IMR-90 (cell line): ENCODE measurements around the gene RFPL2. TPM values are rescaled to one million over a fixed set of nuclear protein-coding genes. Genes with fewer than 3 reads are reported as not detected.

Experiments
- ATAC-seq: fragments of 200-7000 bp; cut with Tn5 transposase; 2 replicates; pipeline ENCODE4 v1.9.1; 2020; ENCODE audit warnings: low read depth, mild to moderate bottlenecking, moderate library complexity
- BruUV-seq: library from RNA; stranded (reverse); fragments of 400-500 nt; replicated peaks from 2 replicates; lab custom pipeline; 2021; lab: Mats Ljungman, UMichigan
- CTCF ChIA-PET: fragments of 300-600 bp; formaldehyde crosslinking; extraction: SDS; loops from one replicate; lab custom pipeline; 2021; ENCODE audit warnings: antibody characterized with exemption; lab: Yijun Ruan, JAX
- POLR2A ChIA-PET: fragments of 300-600 bp; sonication (Branson Sonifier 250); formaldehyde crosslinking; loops from one replicate; lab custom pipeline; 2022; ENCODE audit warnings: antibody characterized with exemption; ENCODE audit not compliant: unreplicated experiment; lab: Charles Lee
- DNase-seq: peaks from one replicate; pipeline ENCODE4 v3.0.0; 2013
- H2AFZ ChIP-seq: replicated peaks from 2 replicates; pipeline ENCODE3; 2013; ENCODE audit warnings: low read length, mild to moderate bottlenecking; ENCODE audit not compliant: poor library complexity
- H2AK5ac ChIP-seq: 2 replicates; pipeline ENCODE4 v1.6.1; 2013; ENCODE audit warnings: low read depth, low read length, inconsistent platforms
- H2AK9ac ChIP-seq: replicated peaks from 2 replicates; pipeline ENCODE3; 2013; ENCODE audit warnings: mild to moderate bottlenecking, low read depth, low read length, moderate library complexity; ENCODE audit not compliant: poor library complexity
- H2BK120ac ChIP-seq: 2 replicates; pipeline ENCODE4 v1.6.1; 2013; ENCODE audit warnings: low read depth, low read length, inconsistent platforms
- H2BK15ac ChIP-seq: 3 replicates; pipeline ENCODE4 v1.6.1; 2013; ENCODE audit warnings: low read depth, low read length, inconsistent platforms
- H2BK20ac ChIP-seq: 2 replicates; pipeline ENCODE4 v1.6.1; 2013; ENCODE audit warnings: low read depth, mild to moderate bottlenecking, inconsistent platforms, low read length, moderate library complexity
- H2BK5ac ChIP-seq: 2 replicates; pipeline ENCODE4 v1.6.1; 2013; ENCODE audit warnings: mild to moderate bottlenecking, low read depth, low read length, inconsistent platforms; ENCODE audit not compliant: poor library complexity, severe bottlenecking
- H3K14ac ChIP-seq: replicated peaks from 2 replicates; pipeline ENCODE4 v1.6.1; 2013; ENCODE audit warnings: low read depth, low read length, inconsistent platforms
- H3K18ac ChIP-seq: 2 replicates; pipeline ENCODE4 v1.6.1; 2013; ENCODE audit warnings: low read depth, low read length, control low read depth
- H3K23ac ChIP-seq: 2 replicates; pipeline ENCODE4 v1.6.1; 2013; ENCODE audit warnings: low read depth, low read length, inconsistent platforms
- H3K27ac ChIP-seq: 2 replicates; pipeline ENCODE4 v1.5.1; 2013; ENCODE audit warnings: mild to moderate bottlenecking, control low read depth, low read length; ENCODE audit not compliant: insufficient read depth
- H3K27me3 ChIP-seq: 2 replicates; pipeline ENCODE4 v1.6.1; 2013; ENCODE audit warnings: low read length; ENCODE audit not compliant: control insufficient read depth, insufficient read depth
- H3K36me3 ChIP-seq: 2 replicates; pipeline ENCODE4 v1.6.1; 2013; ENCODE audit warnings: low read length, mixed read lengths; ENCODE audit not compliant: control insufficient read depth, insufficient read depth
- H3K4ac ChIP-seq: 2 replicates; pipeline ENCODE4 v1.6.1; 2013; ENCODE audit warnings: low read depth, low read length, inconsistent platforms
- H3K4me1 ChIP-seq: 2 replicates; pipeline ENCODE4 v1.6.1; 2013; ENCODE audit warnings: low read length, mixed read lengths; ENCODE audit not compliant: control insufficient read depth, insufficient read depth
- H3K4me2 ChIP-seq: 2 replicates; pipeline ENCODE4 v1.6.1; 2013; ENCODE audit warnings: low read depth, mild to moderate bottlenecking, control low read depth, low read length, moderate library complexity
- H3K4me3 ChIP-seq: 2 replicates; pipeline ENCODE4 v1.5.1; 2013; ENCODE audit warnings: low read depth, mild to moderate bottlenecking, control low read depth, low read length, moderate library complexity; ENCODE audit not compliant: insufficient read depth
- H3K56ac ChIP-seq: 2 replicates; pipeline ENCODE4 v1.6.1; 2013; ENCODE audit warnings: low read length, inconsistent platforms; ENCODE audit not compliant: insufficient read depth; ENCODE audit errors: extremely low read depth
- H3K79me1 ChIP-seq, 2 experiments: 2 replicates each; pipeline ENCODE4 v1.6.1; 2013; ENCODE audit warnings: low read length in 2 of 2, inconsistent platforms in 1 of 2, low read depth in 1 of 2
- H3K9ac ChIP-seq: 2 replicates; pipeline ENCODE4 v1.6.1; 2013; ENCODE audit warnings: low read depth, low read length, control low read depth
- H3K9me1 ChIP-seq: 2 replicates; pipeline ENCODE4 v1.6.1; 2013; ENCODE audit warnings: low read length, inconsistent platforms; ENCODE audit not compliant: insufficient read depth
- H3K9me3 ChIP-seq: 2 replicates; pipeline ENCODE4 v1.6.1; 2013; ENCODE audit warnings: low read length; ENCODE audit not compliant: control insufficient read depth, insufficient read depth
- H4K20me1 ChIP-seq: 2 replicates; pipeline ENCODE4 v1.6.1; 2013; ENCODE audit warnings: low read length, inconsistent platforms; ENCODE audit not compliant: insufficient read depth
- H4K5ac ChIP-seq: 2 replicates; pipeline ENCODE4 v1.6.1; 2013; ENCODE audit warnings: mild to moderate bottlenecking, low read depth, low read length, control low read depth
- H4K8ac ChIP-seq, 2 experiments: 2 replicates each; pipeline ENCODE4 v1.6.1; 2013; ENCODE audit warnings: low read depth in 2 of 2, low read length in 2 of 2, control low read depth in 1 of 2, inconsistent platforms in 1 of 2
- H4K91ac ChIP-seq: 2 replicates; pipeline ENCODE4 v1.6.1; 2013; ENCODE audit warnings: low read depth, low read length, inconsistent platforms; ENCODE audit not compliant: insufficient read depth
- BHLHE40 ChIP-seq: fragments of 150-350 bp; IDR thresholded peaks from 2 replicates; pipeline ENCODE4 v1.6.1; 2016; ENCODE audit warnings: mild to moderate bottlenecking, low read depth, low read length
- CEBPB ChIP-seq: IDR thresholded peaks from 2 replicates; pipeline ENCODE4 v1.6.1; 2012; ENCODE audit warnings: low read depth, low read length, improper control_type of control experiment
- CHD1 ChIP-seq: IDR thresholded peaks from 2 replicates; pipeline ENCODE4 v1.6.1; 2012; ENCODE audit warnings: low read depth, low read length, improper control_type of control experiment
- CTCF ChIP-seq: conservative IDR thresholded peaks from 2 replicates; pipeline ENCODE4 v1.5.1; 2012; ENCODE audit warnings: mild to moderate bottlenecking, low read depth, low read length, improper control_type of control experiment
- ELK1 ChIP-seq: fragments of 150-350 bp; IDR thresholded peaks from 2 replicates; pipeline ENCODE4 v1.6.1; 2016; ENCODE audit warnings: low read depth, mild to moderate bottlenecking, low read length, moderate library complexity, borderline replicate concordance
- FOS ChIP-seq: fragments of 150-350 bp; IDR thresholded peaks from 2 replicates; pipeline ENCODE4 v1.6.1; 2016; ENCODE audit warnings: low read depth, low read length
- MAZ ChIP-seq: IDR thresholded peaks from 2 replicates; pipeline ENCODE4 v1.6.1; 2012; ENCODE audit warnings: low read depth, mild to moderate bottlenecking, low read length, improper control_type of control experiment, moderate library complexity, borderline replicate concordance
- MXI1 ChIP-seq: IDR thresholded peaks from 2 replicates; pipeline ENCODE4 v1.6.1; 2012; ENCODE audit warnings: low read depth, mild to moderate bottlenecking, low read length, moderate library complexity, borderline replicate concordance
- POLR2A ChIP-seq: IDR thresholded peaks from 2 replicates; pipeline ENCODE4 v1.6.1; 2012; ENCODE audit warnings: mild to moderate bottlenecking, low read depth, low read length
- RAD21 ChIP-seq: IDR thresholded peaks from 2 replicates; pipeline ENCODE4 v1.6.1; 2012; ENCODE audit warnings: low read length, improper control_type of control experiment
- RCOR1 ChIP-seq: IDR thresholded peaks from 2 replicates; pipeline ENCODE4 v1.6.1; 2012; ENCODE audit warnings: mild to moderate bottlenecking, low read length, improper control_type of control experiment; ENCODE audit not compliant: insufficient replicate concordance
- RFX5 ChIP-seq: IDR thresholded peaks from 2 replicates; pipeline ENCODE4 v1.8.0; 2012; ENCODE audit warnings: low read depth, mild to moderate bottlenecking, low read length, moderate library complexity
- SMC3 ChIP-seq: fragments of 150-350 bp; IDR thresholded peaks from 2 replicates; pipeline ENCODE4 v1.6.1; 2016; ENCODE audit warnings: low read depth, mild to moderate bottlenecking, antibody characterized with exemption, low read length, moderate library complexity
- WGBS, 2 experiments: methylation state at CpG; one replicate each; pipeline versions ENCODE4 v1.1.5 to v1.1.7; 2013; ENCODE audit warnings: missing lambda C conversion rate in 2 of 2; ENCODE audit not compliant: insufficient read length in 1 of 2; ENCODE audit errors: extremely low coverage in 2 of 2; 5-methylcytosine and 5-hydroxymethylcytosine counted together
- dilution Hi-C: fragments of 300-500 bp; cut with HindIII; formaldehyde crosslinking; loops from one replicate; pipeline ENCODE4 v1.14.3; 2018; ENCODE audit warnings: low sequenced_read_pairs; ENCODE audit not compliant: unreplicated experiment
- in situ Hi-C: fragments of 300-500 bp; cut with MboI; formaldehyde crosslinking; loops from 3 replicates; pipeline ENCODE4 v1.14.3; 2019; ENCODE audit warnings: low sequenced_read_pairs, inconsistent platforms, mixed read lengths
- intact Hi-C: fragments of 100-400 bp; cut with micrococcal nuclease; formaldehyde crosslinking; loops from 2 replicates; pipeline ENCODE4 v1.10.0; 2022
- polyA plus RNA-seq, 3 experiments: library from polyadenylated mRNA; depleted of rRNA; stranded (reverse); fragments of >200 nt; gene quantifications; 2 replicates each; pipeline ENCODE4 v1.2.3, GENCODE V29; 2012; ENCODE audit warnings: low replicate concordance in 1 of 3
- total RNA-seq: library from RNA; depleted of rRNA; stranded (reverse); fragments of >200 nt; gene quantifications from 2 replicates; pipeline ENCODE4 v1.2.3, GENCODE V29; 2012
- TF ChIP-seq, protein P1 (sequence below): fragments of 150-350 bp; IDR thresholded peaks from 2 replicates; pipeline ENCODE4 v1.6.1; 2017; ENCODE audit warnings: mild to moderate bottlenecking, antibody characterized with exemption, low read length, low read depth

RFPL2 gene
- total and polyA plus RNA-seq, 2 of the 4 experiments (the other 2 are of a cell fraction) = not detected

- no peak overlapping the region for H3K4me2 ChIP-seq
- H3K79me1 ChIP-seq = no peaks in the 10 kb centered on the region
- H4K5ac ChIP-seq = no peak overlapping the region
- DNase-seq = no peak
- H3K56ac ChIP-seq = no peak overlapping the region
- intact Hi-C loops (no loop called here), in situ Hi-C loops (loop anchor here (10.0 kb wide), 1 partner anchor 244 kb away; no protein-coding TSS in a partner anchor), dilution Hi-C loops (no loop called here)
- H2BK5ac ChIP-seq = no peak overlapping the region
- no peak overlapping the region for H4K91ac ChIP-seq
- POLR2A ChIA-PET = no interaction called here
- H3K9ac ChIP-seq = no peak overlapping the region
- no peak overlapping the region for H3K14ac ChIP-seq
- no peak overlapping the region for H2BK20ac ChIP-seq
- no peaks in the 10 kb centered on the region for H3K9me1 ChIP-seq
- H2AK9ac ChIP-seq = no peak overlapping the region
- H3K9me3 ChIP-seq = no peaks in the 10 kb centered on the region
- no peak overlapping the region for H4K8ac ChIP-seq
- no peak overlapping the region for H2BK120ac ChIP-seq
- no CpG with 5 or more reads among the region's 1 CpG for WGBS, 2 experiments
- H4K20me1 ChIP-seq = no peaks in the 10 kb centered on the region
- no peaks in the 10 kb centered on the region for H3K27me3 ChIP-seq
- H3K18ac ChIP-seq = no peak overlapping the region
- no peak for TF ChIP-seq RCOR1
- TF ChIP-seq CEBPB = no peak
- TF ChIP-seq CHD1 = no peak
- TF ChIP-seq MAZ = no peak
- TF ChIP-seq RFX5 = no peak
- TF ChIP-seq RAD21 = no peak
- no peak for TF ChIP-seq ELK1
- TF ChIP-seq MXI1 = no peak
- TF ChIP-seq FOS = no peak
- no peak for TF ChIP-seq CTCF
- no peak for TF ChIP-seq POLR2A
- no peak for TF ChIP-seq SMC3
- TF ChIP-seq BHLHE40 = no peak
- TF ChIP-seq, protein P1, sequence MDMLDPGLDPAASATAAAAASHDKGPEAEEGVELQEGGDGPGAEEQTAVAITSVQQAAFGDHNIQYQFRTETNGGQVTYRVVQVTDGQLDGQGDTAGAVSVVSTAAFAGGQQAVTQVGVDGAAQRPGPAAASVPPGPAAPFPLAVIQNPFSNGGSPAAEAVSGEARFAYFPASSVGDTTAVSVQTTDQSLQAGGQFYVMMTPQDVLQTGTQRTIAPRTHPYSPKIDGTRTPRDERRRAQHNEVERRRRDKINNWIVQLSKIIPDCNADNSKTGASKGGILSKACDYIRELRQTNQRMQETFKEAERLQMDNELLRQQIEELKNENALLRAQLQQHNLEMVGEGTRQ = no peak
- CTCF ChIA-PET = no interaction called here
- no peak overlapping the region for H3K27ac ChIP-seq
- no peak overlapping the region for H2AFZ ChIP-seq
- no peak overlapping the region for H3K4ac ChIP-seq
- no peak for ATAC-seq
- H3K36me3 ChIP-seq = no peaks in the 10 kb centered on the region
- H3K4me1 ChIP-seq = no peaks in the 10 kb centered on the region
- H2AK5ac ChIP-seq = no peak overlapping the region
- H2BK15ac ChIP-seq = no peak overlapping the region
- no TSS peak for BruUV-seq
- H3K23ac ChIP-seq = no peak overlapping the region
- no peak overlapping the region for H3K4me3 ChIP-seq
Observed at GRCh38 chr22:32249231-32249630, 44.4 kb upstream of the RFPL2 start.
